Activated CD8-positive, alpha-beta memory T cell treated with anti-CD3 and anti-CD28 coated beads, Interleukin-2, amount 50 U/mL, for 24 hours (primary cell): ENCODE data around the gene PSMB5.

ENCODE experiments used
- DNase-seq: peaks from one replicate; pipeline ENCODE4 v3.0.0-alpha.2; 2020; ENCODE audit errors: extremely low read depth

Gene PSMB5

GRCh38 chr14:23043754-23044153 is 9.1 kb upstream of the PSMB5 start:
- DNase-seq: no peak

DNA sequence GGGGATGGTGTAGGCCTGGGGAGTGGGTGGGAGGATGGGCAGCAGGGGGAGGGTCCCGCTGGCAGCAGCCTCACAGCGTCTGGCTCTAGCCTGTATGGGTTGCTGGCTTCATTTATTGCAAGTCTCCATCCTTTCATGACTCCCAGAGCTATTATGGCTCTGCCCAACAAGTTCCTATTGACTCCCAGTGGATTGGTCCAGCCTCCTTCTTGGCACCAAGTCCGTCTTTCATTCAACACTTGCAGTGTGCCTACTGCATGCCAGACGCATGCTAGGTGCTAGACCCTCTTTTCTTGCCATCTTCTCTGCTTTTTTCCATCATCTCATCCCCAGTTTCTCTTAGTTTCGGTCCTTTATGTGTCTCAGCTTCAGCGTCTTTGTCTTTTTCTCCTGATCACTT is 8.4 kb upstream of the PSMB5 start:
- no peak for DNase-seq

GRCh38 chr14:23042162-23042965 is 7.7 kb upstream of the PSMB5 start, which contains the start of gene PSMB11:
Gene PSMB11, plus strand, starts transcription at chr14:23042212. Its CDS starts 14 bp downstream, at chr14:23042226.
- no peak for DNase-seq

DNA sequence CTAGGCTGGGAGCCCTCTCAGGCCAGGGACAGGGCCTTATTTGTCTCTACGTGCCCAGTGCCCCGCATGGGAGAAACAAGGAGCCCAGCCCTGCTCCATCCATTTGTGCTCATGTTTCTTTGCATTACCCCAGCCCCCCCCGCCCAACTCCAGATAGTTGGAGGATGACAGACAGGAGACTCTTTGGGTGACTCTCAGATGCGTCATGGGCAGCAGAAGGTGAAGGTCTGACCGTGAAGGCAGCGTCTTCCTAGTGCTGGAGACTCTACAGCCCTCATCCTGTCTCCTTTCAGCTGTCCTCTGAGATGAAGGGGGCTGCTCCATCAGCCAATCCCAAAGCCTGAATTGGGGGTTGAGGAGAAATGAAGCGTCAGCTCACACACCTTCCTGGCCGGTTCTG is 7.0 kb upstream of the PSMB5 start:
- DNase-seq: no peak

DNA sequence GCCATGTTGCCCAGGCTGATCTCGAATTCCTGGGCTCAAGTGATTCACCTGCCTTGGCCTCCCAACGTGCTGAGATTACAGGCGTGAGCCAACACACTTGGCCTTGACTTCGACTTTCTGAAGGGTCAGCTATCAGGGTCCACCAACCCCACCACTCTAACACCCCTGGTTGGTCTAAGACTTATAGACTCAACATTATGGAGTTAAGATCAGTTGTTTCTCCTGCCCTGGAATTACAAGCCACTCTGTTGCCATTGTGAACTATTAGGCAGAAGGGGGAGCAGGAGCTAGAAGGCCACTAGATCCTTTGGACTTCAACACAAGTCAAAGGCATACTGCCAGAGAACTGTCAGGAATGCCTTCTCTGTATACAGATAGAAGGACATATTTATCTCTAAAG is 5.4 kb upstream of the PSMB5 start:
- DNase-seq: no peak

DNA sequence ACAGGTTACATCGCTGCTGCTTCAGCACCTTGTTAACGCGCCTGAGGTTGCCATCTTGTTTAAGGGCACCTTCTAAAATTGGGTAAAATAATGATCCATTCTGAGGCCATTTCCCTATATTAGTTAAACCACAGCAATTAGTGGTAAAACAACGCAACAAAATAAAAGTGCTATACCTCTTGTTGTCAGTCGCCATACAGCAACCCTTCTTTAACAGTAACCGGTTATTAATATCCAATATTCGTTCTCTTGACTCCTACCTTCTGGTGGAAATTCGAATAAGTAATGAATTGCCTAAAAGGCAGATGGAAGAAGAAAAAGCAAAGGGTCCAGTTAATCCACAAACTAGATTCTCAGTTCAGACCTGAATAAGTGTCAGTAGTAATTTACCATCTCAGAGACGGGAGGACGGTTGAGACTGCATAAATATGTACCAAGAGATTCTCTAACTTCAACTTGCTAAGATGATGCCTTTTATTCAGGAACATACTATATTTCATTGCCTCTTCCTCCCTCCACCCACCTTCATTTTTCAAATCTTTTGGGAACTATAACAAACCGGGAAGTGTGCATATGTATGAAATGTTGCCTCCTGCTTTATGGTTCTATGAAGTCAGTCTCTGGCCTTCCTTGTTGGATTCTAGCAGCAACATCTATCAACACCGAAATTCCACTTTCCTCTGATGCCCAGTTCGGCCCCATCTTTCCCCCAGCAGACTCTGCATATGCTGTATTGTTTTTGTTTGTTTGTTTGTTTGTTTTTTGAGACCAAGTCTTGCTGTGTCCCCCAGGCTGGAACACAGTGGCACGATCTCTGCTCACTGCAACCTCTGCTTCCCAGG is 824 bp upstream of the PSMB5 start:
- DNase-seq: no peak

DNA sequence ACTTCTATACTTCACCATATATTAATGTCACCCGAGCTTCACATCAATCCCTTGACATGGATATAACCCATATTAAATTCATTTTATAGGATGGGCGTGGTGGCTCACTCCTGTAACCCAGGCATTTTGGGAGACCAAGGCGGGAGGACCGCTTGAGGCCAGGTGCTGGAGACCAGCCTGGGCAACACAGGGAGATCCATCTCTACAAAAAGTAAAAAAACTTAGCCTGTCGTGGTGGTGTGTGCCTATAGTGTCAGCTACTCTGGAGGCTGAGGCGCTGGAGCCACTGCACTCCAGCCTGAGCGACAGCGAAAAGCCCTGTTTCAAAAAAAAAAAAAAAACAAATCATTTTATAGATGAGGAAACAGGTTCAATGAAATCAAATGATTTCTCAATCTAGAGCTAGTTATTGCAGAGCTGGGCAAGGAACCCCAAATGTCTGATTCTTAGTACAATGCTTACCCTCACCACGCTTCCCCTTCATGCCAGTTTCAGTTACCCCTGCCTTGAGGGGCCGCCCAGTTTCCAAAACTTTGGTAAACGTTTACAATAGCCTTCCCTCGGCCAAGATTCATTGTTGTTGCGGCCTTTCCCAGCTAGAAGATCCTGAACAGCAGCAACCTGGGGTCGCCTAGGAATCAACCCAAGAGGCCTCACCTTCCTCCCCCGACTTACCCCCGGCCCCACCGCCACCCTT is 751 bp downstream of the PSMB5 start:
- DNase-seq: no peak

GRCh38 chr14:23033251-23033727 is 1.4 kb downstream of the PSMB5 start:
- no peak for DNase-seq

GRCh38 chr14:23030936-23031335 is 3.8 kb downstream of the PSMB5 start:
- DNase-seq: no peak

GRCh38 chr14:23028799-23029198 is 5.9 kb downstream of the PSMB5 start:
- DNase-seq: no peak

GRCh38 chr14:23025151-23025814 is 9.4 kb downstream of the PSMB5 start:
- DNase-seq: no peak

DNA sequence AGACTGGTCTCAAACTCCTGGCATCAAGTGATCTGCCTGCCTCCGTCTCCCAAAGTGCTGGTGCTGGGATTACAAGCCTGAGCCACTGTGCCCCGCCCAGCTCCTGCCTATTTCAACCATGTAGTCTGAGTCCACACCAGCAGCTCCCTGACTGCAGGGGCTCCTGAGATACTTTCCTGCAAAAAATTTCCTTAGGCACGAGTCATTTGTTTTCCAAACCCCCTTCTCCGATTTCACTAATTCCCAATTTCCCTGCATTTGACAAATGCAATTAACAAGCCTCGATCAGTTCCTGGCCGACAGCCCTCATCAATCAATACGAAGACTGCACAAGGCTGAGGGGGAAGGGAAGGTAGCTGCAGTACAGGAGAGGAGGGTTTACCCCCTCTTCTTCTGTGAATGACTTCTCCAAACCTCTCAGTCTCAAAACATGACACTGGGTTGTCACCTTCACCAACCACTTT is 10.1 kb downstream of the PSMB5 start:
- DNase-seq: no peak

- DNase-seq: no peak
Measured at GRCh38 chr14:23023795-23024152, 10.9 kb downstream of the PSMB5 start.

GRCh38 chr14:23023022-23023794 is 11.5 kb downstream of the PSMB5 start:
- no peak for DNase-seq

DNA sequence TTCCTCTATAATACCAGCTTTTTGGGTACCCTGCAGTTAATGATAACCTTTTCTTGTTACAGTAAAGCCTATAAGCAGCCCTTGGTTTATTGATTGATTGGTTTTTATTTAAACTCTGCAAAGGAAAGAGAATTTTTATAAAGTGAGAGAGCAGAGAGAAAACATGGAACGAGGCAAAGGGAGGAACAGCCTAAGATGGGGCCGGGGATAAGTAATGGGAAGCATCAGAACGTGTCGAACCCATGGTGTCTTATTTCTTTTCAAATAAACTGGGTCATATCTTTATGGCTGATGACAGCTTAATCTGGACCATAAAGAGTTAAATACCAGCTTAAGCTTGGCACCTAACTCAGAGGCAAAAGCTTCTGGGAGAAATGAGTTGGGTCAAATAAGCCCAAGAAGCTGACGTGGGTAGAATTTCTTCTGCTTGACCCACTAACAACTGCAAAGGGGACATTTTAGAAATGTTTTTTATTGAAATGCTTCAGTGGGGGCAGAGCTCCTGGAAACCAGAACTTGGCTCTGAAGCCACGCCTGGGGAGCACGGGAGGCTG is 12.7 kb downstream of the PSMB5 start:
- DNase-seq: no peak

GRCh38 chr14:23021434-23021833 is 13.3 kb downstream of the PSMB5 start:
- no peak for DNase-seq

DNA sequence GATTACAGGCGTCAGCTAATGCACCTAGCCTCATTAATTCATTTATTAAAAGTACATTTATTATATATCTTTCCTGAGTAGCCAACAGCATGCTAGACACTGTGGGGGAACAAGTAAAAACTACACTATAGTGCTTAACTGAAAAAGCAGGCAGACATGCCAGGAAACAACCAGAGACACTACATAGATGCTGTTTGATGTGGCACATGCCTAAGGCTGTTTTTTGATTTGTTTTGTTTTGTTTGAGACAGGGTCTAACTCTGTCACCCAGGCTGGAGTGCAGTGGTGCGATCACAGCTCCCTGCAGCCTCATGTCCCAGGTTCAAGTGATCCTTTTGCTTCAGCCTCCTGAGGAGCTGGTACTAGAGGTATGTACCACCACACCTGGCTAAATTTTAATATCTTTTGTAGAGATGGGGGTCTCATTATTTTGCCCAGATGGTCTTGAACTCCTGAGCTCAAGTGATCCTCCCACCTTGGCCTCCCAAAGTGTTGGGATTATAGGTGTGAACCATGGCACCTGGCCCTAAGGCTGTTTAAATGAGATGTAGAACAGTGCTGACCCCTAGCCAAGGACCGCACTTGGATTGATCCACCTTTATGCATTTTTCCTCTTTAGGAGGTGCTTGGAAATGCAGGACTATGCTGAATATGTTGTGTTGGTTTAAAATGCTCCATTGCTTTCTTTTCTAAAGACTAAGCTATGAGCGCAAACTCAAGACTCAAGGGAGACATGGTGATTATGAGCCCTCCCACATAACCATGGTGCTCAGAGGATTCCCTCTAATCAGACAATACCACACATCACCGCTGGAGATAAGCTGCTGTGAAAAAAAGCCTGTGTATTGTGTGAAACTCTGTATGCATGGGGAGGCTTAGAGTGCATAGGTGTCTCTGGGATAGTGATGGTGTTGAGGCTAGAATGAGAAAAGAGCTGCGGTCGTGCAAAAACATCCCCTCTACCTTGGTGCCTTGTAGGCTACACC is 14.3 kb downstream of the PSMB5 start:
- no peak for DNase-seq

GRCh38 chr14:23018107-23018506 is 16.6 kb downstream of the PSMB5 start:
- DNase-seq: no peak

- no peak for DNase-seq
Measured at GRCh38 chr14:23017091-23017490, 17.6 kb downstream of the PSMB5 start.
